HG03460 (cell line): Measurements from ENCODE around the gene NLN.
"Not testable (repeated sequence)": the region's sequence is repeated elsewhere in the genome, so short reads cannot be mapped to it uniquely, and the experiment has no call there.

ENCODE experiments used
- ATAC-seq: cut with Tn5 transposase; IDR thresholded peaks from one replicate; pipeline ENCODE4 v1.9.1; 2021; ENCODE audit not compliant: unreplicated experiment

NLN gene

DNA sequence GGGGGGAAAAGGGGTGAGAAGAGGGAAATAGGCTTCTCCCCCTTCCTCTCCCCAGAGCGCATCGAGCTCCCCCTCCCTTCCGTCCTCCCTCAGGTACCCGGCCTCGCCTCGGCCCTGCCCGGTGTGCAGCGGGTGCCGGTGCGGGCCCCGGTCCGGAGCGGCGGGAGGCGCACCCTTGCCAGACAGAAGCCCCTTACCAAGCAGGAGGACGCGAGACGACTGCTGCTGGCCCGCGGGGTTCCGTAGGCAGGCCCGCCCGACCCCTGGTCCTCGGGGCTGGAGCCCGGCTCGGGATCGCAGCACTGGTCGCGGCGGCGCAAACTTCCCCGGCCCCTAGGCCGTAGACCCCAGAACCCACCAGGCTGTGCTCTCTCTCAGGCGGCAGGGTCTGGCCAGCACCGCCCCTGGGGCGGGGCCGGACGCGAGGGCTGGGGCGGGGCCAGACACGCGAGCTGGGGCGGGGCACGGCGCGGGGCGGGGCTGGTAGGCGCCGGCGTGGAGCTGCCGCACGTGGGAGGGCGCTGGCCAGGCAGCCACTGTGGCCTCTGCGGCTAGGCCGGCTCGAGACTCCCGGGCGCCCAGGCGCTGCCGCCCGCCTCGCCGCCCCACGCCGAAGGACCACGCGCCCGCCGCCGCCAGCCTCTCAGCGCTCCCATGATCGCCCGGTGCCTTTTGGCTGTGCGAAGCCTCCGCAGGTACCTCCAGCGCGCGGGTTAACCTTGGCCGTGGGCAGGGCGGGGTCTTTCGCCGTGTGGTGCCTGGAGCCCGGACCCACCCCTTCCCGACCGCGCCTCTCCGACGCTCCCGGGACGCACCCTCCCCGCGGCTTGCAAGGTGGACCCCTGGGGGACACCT is at the start of gene NLN, which contains the start of gene SGTB:
NLN (plus strand) TSS at position 486 of the 855 bp plus-strand sequence; CDS start at position 655, 169 bp downstream.
SGTB (minus strand) TSS at position 390 of the 855 bp plus-strand sequence. CDS start 1,302 bp downstream, outside the sequence.
- ATAC-seq, result peak; percentile 89

DNA sequence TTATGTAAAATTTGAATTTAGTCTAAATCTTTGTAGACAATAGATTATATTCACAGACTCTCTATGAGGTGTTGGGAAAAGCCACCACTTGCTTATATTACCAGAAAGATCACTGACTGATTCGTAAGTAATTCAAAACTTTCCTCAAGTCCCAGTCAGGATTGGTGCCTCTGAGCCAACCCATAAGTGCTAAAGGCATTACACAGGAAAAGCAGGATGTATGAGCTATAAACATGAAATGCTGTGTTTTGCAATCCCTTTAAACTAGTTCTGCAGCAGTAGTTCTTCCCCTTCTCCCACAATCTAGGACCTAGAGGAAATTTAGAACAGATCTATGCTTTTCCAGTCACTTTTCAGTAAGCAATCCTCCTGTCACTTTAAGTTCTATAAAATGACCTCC is 49.2 kb upstream of the NLN start:
- ATAC-seq, result no peak

DNA sequence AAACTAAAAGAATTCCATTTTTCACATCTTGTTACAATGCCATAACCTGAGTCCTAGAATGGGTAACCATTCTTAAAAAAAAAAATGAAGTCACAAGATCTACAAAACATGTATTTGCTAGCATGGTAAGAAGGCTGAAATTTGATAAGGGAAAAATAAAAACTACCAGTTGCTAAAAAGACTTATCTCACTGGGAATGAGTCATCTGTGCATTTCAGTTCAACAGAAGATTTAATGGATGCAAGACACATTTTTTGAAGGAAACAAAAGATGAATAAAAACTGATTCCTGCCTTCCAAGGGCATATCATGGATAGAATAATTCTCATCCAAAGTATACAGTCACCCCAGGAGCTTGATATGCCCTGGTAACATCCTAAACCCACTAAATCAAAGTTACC is 47.3 kb upstream of the NLN start:
- no peak for ATAC-seq

DNA sequence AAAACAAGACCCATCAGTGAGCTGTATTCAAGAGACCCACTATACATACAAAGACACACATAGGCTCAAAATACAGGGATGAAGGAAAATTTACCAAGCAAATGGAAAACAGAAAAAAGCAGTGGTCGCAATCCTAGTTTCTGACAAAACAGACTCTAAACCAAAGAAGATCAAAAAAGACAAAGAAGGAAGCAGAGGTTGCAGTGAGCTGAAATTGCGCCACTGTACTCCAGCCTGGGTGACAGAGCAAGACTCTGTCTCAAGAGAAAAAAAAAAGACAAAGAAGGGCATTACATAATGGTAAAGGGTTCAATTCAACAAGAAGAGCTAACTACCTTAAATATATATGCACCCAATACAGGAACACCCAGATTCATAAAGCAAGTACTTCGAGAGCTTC is 45.9 kb upstream of the NLN start:
- ATAC-seq, result not testable (repeated sequence)

DNA sequence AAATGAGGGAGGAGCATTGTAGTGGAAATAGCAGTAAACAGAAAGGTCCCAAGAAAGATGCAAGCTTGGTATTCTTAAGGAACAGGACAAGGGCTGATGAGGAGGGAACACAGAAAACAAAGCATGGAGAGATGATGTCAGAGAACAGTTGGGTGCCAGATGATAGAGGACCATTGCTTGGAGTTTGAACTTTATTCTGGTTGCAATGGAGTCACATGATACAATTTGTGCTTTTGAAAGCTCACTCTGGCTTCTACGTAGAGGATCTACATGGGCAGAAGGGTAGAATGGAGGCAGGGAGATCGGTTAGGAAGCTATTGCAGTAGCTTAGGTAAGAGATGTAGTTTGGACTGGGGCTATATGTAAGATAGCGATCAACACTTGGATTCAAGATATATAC is 39.9 kb upstream of the NLN start:
- ATAC-seq, result no peak

DNA sequence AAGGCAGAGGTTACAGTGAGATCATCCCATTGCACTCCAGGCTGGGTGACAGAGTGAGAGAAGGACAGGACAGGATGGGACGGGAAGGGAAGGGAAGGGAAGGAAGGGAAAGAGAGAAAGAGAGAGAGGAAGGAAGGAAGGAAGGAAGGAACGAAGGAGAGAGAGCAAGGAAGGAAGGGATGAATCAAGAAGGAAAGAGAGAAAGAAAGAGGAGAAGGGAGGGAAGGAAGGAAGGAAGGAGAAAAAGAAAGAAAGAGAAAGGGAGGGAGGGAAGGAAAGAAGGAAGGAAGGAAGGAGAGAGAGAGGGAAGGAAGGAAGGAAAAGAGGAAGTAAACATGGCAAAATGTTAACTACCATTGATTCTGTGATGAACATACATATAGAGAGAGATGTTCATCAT is 28.9 kb upstream of the NLN start:
- no peak for ATAC-seq

DNA sequence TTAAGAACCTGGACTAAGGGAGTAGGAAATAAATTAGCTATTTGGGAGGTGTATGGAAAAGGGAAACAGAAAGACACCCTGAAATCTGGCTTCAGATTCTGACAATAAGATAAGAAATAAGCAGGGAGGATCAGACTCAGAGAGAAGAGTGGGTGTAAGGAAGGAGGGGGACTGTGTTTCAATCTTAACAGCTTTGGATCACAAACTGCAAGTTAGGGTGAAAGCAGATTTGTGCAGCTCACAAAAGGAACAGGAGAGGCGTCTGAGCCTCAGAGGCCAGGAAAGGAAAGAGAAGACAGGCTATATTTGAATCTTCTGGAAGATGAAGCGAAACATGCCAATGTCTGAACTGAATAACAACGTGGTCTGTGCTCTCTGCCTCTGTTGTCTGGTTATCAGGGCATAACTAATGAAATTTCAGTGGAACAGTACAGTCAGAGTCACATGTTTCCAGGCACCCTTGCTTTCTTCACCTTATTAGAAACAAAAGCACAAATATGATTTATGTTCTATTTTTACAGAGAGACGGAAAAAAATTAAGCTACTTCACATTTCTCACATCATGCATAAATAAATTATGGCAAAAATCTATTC is 26.7 kb upstream of the NLN start:
- ATAC-seq, result no peak

DNA sequence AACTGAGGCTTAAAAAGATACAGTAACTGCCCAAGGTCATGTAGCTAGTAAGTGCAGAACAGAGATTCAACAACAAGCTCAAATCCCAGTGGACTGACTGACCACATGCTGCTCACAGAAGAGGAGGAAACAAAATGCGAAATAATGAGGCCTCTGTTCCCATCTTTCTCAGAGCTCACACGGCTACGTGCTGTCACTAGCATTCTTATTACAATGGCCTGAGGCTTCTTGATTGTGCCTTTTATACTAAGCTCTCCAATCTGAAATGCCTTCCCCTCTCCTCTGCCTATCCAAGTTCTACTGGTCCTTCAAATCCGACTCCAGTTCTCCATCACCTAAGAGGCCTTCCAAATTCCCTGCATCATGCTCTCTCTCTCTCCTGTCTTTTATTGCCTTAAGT is 26.1 kb upstream of the NLN start:
- ATAC-seq, result no peak

DNA sequence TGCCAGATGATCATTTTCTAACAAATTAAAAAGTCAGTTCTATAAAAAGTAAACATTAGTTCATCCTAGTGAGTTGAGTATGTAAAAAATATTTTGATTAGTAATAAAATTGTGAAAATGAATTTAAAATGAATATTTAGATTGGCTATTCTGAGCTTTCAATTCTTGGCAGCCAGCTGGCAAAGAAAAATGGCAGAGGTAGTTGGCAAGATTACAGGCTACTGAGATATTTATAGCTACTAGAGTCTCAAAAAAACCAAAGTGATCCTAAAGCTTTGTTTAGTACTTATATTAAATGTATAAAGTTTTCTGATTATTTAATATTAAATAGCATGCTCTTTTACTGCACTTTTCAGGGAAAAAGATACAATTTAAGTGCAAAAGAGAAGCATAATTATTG is 25.1 kb upstream of the NLN start:
- no peak for ATAC-seq

DNA sequence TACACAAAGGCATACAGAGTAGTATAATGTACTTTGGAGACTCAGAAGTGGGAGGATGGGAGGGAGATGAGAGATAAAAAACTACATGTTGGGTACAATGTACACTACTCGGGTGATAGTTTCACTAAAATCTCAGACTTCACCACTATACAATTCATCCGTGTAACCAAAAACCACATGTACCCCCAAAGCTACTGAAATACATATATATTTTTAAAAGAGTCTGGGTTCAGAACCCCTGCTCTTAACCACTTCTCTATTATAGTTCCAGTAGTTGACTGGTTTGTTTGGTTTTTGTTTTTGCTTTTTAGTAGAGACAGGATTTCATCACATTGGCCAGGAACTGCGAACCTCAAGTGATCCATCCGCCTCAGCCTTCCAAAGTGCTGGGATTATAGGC is 22.7 kb upstream of the NLN start:
- peak; percentile 48 for ATAC-seq

DNA sequence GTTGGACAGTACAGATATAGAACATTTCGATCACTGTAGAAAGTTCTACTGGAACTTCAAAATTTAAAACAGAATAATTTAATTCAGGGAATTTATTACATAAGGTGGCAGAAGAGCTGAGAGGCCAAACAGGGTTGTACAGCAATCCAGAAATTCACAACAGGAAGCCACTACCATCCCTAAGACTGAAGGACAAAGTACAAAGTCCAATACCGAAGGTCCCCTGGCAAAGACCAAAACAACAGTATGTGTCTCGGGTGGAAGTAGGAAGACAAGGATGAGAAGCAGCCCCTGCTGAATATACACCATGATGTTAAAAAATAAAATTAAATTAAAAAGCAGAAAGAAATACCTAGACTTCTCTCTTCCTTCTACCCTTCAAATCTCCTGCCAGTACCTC is 20.0 kb upstream of the NLN start:
- ATAC-seq, result no peak

DNA sequence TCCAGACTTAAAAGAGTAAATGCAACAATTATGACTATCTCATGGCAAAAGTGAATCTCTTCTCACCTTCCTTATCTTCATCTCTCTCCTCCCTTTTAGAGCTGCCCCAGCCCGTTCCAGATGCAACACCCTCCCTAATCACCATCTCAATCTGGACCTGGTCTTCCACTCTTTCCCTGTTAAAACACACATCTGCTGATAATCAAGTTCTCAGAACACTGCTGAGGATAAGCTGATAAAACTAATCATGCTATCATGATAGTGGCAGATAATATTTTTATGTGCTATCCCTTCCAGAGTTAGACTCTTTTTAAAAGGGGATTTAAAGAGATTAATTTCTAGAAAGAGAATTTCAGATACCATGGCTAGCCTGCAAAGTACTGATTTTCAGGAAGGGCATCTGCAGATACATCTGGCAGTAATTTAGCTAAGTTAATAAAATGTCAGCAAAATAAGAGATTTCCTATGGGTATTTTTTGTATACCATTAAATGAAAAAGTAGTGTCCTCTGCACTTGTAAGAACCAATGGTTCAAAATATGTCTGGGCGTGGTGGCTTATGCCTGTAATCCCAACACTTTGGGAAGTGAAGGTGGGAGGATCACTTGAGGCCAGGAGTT is 17.3 kb upstream of the NLN start:
- no peak for ATAC-seq

DNA sequence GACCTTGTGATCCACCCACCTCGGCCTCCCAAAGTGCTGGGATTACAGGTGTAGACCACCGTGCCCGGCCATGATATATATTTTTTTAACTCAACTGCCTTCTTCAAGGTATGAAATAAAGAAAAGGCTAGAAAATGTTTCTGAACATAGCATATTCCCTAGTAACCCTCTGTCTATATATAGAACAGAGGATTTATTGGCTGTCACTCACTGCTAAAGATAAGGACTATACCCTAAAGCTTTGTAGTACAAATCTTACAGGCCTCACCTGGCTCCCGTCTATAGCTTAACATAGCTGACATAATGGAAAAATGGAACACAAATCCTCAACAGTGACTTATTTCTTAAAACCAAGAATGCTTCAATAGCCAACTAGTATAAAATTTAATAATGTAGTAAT is 14.3 kb upstream of the NLN start:
- ATAC-seq, result no peak

DNA sequence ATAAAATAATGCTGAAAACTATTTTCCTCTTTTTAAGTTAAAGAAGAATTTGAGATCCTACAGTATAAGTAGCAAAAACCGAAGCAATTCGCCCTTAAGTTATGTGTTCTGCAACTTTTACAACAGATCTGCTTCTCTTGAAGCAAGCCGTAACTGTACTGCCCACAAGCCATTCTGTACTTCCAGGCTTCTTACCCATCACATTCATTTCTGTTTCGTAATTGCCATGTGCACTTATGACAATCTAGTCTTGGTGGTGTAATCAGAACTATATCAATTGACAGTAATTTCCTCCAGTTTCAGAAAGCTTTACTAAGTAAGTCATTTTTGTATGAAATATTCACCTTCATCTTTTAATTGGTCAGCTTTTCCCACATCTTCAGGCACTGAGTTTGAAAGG is 13.9 kb upstream of the NLN start:
- ATAC-seq, result no peak

DNA sequence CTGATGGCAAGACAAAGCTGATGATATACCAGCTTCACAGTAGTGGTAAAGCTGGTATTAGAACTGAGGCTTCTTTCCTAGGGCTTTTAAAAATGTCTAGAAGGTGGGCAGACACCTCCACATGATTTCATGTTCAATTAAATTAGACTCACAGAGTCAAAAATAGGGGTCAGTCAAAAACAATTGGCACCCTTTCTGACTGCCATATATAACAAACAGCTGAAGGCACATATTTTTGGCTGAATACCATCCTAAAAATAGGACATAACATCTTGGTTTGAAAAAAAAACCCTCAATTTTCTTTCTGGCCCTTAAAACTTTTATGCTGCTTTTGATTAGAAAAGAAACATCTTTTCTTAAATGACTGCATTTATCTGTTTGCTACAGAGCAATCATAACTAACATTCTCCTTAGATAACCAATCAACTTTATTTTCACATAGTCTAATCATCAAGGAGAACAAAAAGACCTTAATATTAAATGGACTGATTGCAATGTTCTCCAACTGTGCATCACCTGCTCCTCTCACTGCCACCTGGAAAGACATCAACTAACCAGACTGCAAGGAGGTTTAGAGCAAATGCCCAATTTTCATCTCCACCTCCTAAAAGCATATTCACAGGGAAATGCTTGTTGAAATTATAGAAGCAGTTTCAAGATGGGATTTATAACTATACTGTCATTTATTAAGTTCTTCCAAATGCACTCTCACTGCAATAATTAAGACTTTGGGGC is 3.3 kb upstream of the NLN start:
- ATAC-seq, result no peak

DNA sequence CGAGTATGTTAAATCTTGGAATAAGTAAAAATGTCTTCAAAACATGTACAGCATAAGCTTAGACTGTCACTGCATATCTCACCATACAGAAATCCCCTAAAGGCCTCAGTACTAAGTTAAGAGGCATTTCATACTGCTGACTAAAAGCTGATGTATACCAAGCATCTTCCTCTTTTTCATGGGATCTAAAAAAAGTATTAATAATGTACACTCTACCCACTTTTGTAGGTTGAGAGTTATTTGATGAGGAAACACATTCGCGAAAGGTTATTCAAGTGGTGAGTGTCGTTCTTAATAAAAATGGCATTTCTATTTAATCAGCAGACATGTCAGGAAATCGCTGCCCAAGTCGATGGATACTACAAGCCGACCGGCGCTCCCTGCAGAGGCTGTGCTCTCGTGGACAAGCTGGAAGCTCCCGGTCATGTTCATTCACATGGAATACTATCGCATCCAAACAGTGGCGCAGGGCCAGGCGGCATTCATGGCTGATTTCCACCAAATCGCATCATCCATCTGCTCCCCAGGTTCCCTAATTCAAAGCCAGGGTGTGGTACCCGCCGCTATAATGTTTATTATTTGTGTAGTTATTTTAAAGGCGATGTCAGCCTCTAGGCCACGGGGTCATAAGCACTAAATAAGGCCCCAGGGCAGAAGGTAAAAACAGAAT is 820 bp upstream of the NLN start:
- peak; percentile 20 for ATAC-seq

DNA sequence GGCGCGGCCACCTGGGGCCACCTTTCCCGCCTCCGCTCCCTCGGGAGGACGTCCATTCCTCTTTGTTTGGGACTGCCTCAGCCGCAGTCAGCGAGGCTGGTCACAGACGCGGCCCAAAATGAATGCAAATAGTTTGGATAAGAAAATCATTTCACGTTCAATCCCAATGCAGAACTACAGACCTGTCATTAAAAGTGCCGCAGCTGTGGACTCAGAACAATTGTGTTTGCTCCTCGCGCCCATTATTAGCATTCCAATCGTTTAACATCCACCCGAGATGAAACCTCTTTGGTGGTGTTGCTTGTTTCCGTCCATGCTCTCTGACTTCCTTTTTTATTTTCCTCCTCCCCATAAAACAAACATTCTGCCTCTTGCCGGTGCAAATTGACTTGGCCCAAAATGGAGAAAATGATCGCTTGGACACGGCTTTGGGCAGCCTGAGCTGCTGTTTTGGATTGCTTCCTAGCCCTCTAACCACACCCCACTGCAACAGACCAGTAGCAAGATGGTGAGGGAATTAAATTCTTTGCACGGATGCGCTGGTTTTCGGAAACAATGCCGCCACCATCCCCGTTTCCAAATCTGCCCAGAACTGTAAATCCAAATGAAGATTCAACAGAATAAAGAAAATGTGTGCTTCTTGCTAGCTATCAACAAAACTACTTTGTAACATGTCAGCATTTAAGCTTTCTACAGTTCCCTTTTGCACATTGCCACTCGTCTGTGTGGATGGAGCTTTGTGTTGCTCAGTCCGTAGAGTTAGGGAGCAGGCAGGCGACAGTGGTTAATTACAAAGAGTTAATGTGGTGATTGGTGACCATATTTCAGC is 784 bp downstream of the NLN start:
- ATAC-seq, result no peak

DNA sequence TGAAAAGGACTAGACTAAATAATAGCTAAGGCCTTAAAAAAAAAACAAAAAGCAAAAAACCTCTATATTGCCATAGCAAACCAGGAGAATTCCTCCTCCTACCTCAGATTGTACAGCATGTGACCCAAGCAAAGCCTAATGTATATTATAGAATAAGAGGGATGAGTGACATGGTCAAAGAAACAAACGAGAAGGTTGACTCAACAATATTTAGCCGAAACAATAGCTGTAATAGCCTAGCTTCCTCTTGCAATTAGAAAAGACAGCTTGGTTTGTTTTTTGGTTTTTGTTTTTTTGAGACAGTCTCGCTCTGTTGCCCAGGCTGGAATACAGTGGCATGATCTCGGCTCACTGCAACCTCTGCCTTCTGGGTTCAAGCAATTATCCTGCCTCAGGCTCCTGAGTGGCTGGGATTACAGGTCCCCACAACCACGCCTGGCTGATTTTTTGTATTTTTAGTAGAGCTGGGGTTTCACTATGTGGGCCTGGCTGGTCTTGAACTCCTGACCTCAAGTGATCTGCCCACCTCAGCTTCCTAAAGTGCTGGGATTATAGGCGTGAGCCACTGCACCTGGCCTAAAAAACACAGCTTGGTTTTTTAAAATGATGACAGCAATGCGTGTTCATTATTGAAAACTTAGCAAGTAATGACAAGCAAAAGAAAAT is 5.6 kb downstream of the NLN start:
- no peak for ATAC-seq

DNA sequence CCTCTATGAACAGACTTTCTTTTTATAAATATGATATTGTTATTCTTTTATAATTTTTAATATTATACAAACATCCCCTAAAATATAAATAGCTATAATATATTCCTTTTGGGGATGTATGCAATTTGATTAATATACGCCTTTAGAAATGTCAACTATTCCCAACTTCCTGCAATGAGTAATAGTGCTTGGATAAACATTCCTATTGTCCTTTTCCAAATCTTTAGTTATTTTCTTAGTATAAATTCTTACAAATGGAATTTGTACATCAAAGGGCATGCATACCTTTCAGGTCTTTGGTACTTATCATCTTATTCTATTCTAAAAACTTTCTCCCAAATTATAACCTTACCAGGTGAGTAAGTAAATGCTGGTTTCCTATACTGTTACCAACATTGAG is 6.2 kb downstream of the NLN start:
- no peak for ATAC-seq

DNA sequence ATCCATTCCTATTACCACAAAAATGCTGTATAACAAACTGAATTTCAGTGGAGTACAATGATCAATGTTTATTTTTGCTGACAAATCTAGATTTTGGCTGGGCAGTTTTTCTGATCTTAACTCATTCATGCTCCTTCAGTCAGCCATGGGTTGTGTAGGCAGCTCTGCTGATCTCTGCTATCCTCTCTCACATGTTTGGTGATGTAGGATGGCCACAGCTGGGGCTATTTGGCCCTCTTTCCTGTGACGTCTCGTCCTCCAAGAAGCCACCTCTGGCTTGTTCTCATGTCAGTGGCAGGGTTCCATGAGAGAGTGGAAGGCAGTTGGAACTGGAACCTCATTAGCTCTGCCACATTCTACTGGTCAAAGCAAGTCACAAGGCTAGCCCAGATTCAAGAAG is 8.9 kb downstream of the NLN start:
- ATAC-seq, result no peak
